Measurements from ENCODE around the gene PPIP5K1.
"Not testable (repeated sequence)": the region's sequence is repeated elsewhere in the genome, so short reads cannot be mapped to it uniquely, and the experiment has no call there.

The PPIP5K1 gene

GRCh38 chr15:43545426-43545825 lies 44.6 kb downstream of the PPIP5K1 start:
- DNase-seq (ENCODE audit: low read depth) = no peak

GRCh38 chr15:43544266-43544665 lies 45.7 kb downstream of the PPIP5K1 start:
- DNase-seq (ENCODE audit: low read depth) = no peak

- DNase-seq (ENCODE audit: low read depth) = no peak
Measured at GRCh38 chr15:43541785-43542184, 48.2 kb downstream of the PPIP5K1 start.

GRCh38 chr15:43538091-43538490 lies 51.9 kb downstream of the PPIP5K1 start:
- no peak for DNase-seq (ENCODE audit: low read depth)

GRCh38 chr15:43534897-43535296 lies 55.1 kb downstream of the PPIP5K1 start:
- no peak for DNase-seq (ENCODE audit: low read depth)

- not testable (repeated sequence) for DNase-seq (ENCODE audit: low read depth)
Measured at GRCh38 chr15:43532826-43533225, 57.2 kb downstream of the PPIP5K1 start.

- DNase-seq (ENCODE audit: low read depth) = no peak
Measured at GRCh38 chr15:43531018-43531670, 58.9 kb downstream of the PPIP5K1 start.

GRCh38 chr15:43529587-43530345 lies 60.2 kb downstream of the PPIP5K1 start:
- no peak for DNase-seq (ENCODE audit: low read depth)

GRCh38 chr15:43529141-43529540 lies 60.9 kb downstream of the PPIP5K1 start:
- DNase-seq (ENCODE audit: low read depth) = no peak

GRCh38 chr15:43528542-43529007 lies 61.4 kb downstream of the PPIP5K1 start:
- DNase-seq (ENCODE audit: low read depth) = no peak

- no peak for DNase-seq (ENCODE audit: low read depth)
Measured at GRCh38 chr15:43527802-43528541, 62.0 kb downstream of the PPIP5K1 start.

- DNase-seq (ENCODE audit: low read depth) = no peak
Measured at GRCh38 chr15:43527016-43527801, 62.8 kb downstream of the PPIP5K1 start.

- no peak for DNase-seq (ENCODE audit: low read depth)
Measured at GRCh38 chr15:43526261-43526930, 63.6 kb downstream of the PPIP5K1 start.

- no peak for DNase-seq (ENCODE audit: low read depth)
Measured at GRCh38 chr15:43525131-43525530, 64.9 kb downstream of the PPIP5K1 start.

GRCh38 chr15:43524254-43524845 lies 65.7 kb downstream of the PPIP5K1 start:
- DNase-seq (ENCODE audit: low read depth) = no peak

- DNase-seq (ENCODE audit: low read depth) = no peak
Measured at GRCh38 chr15:43523646-43524045, 66.4 kb downstream of the PPIP5K1 start.

GRCh38 chr15:43522247-43522646 lies 67.8 kb downstream of the PPIP5K1 start:
- DNase-seq (ENCODE audit: low read depth) = no peak

GRCh38 chr15:43521419-43521818 lies 68.6 kb downstream of the PPIP5K1 start:
- DNase-seq (ENCODE audit: low read depth) = no peak

GRCh38 chr15:43520138-43520537 lies 69.9 kb downstream of the PPIP5K1 start:
- no peak for DNase-seq (ENCODE audit: low read depth)

- no peak for DNase-seq (ENCODE audit: low read depth)
Measured at GRCh38 chr15:43519196-43519595, 70.8 kb downstream of the PPIP5K1 start.

GRCh38 chr15:43518197-43518761 lies 71.7 kb downstream of the PPIP5K1 start:
- no peak for DNase-seq (ENCODE audit: low read depth)

All from GM04503 (cell line).